D721Med (cell line): ENCODE measurements around the gene FRAT1.

Experiments
- DNase-seq: peaks from one replicate; pipeline ENCODE4 v3.0.0; 2011; ENCODE audit warnings: low spot score; ENCODE audit not compliant: insufficient read length
- FAIRE-seq: peaks from 2 replicates; lab custom pipeline; 2011; peaks lifted over from hg19 to GRCh38; lab: Jason Lieb, UNC
- CTCF ChIP-seq: IDR thresholded peaks from 2 replicates; pipeline ENCODE4 v1.5.1; 2012; ENCODE audit warnings: mild to moderate bottlenecking, control low read depth; ENCODE audit not compliant: insufficient read depth; ENCODE audit errors: missing control alignments

Gene FRAT1

DNA sequence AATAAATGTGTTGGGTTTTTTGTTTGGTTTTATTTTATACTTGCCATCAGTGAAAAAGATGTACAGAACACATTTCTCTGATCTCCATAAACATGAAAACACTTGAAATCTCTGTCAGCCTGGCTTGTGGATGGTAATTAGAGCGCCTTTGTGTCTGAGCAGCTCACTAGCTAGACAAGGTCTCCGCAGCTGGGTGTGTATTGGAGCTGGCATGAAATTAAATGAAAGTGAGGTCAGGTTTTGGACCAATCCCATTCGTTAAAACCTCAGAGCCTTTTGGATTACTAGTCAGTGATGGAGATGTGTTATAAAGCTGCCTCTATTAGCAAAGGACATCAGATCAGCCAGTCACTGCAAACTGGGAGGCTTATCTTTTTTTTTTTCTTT, 2.7 kb downstream of the FRAT1 start:
- FAIRE-seq (no peak), DNase-seq (no peak)
- TF ChIP-seq CTCF: no peak

GRCh38 chr10:97323501-97323900, 4.4 kb downstream of the FRAT1 start:
- no peak for DNase-seq
- TF ChIP-seq CTCF: no peak
- FAIRE-seq: no peak

GRCh38 chr10:97325754-97326153, 6.7 kb downstream of the FRAT1 start:
- DNase-seq: no peak
- FAIRE-seq: no peak
- no peak for TF ChIP-seq CTCF

DNA sequence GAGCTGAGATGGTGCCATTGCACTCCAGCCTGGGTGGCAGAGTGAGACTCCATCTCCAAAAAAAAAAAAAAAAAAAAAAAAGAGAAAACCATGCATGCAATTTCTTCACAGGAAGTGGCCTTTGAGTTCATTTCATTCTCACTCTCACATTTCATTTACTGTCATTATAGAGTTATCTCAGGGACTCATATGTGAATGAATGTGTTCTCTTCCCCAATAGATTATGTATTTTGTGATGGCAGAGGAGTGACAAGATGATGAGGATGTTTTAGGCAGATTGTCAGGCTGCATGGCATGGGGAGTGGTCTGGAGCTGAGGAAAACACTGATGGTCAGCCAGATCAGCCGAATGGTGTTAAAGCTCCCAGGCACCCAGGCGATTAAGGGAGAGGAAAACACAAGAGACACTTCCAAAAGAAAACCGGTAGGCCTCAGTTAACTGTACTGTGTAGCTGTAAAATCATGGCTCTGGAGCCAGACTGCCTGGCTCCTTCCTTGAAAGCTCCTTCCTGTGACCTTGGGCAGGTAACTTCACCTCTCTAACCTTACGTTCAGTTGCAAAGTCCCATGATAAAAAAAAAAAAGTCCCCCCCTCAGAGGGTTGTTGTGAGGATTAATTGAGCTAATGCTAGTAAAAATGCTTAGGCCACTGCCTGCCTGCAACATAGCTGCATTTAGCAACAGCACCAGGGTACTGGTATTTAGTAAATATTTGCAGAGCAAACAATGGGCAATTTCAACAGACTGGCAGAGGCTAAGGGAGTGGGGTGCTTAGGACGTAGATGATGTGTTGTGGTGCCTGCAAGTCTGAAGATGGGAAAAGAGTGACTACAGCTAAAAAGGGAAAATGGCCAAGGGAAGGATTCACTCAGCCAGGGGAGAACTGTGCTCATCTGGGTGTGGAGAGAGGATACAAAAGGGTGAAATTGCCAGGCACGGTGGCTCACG, 8.6 kb downstream of the FRAT1 start:
- no peak for FAIRE-seq
- no peak for TF ChIP-seq CTCF
- no peak for DNase-seq

- no peak for TF ChIP-seq CTCF
- FAIRE-seq (no peak), DNase-seq (no peak)
These were observed 9.8 kb downstream of the FRAT1 start for GRCh38 chr10:97328646-97329453.

GRCh38 chr10:97329766-97330165, 10.7 kb downstream of the FRAT1 start:
- no peak for TF ChIP-seq CTCF
- DNase-seq: no peak
- no peak for FAIRE-seq
